Stomach smooth muscle (tissue), 2 donors: ENCODE results near the gene ERBB4.

Experiments used
- H3K27ac ChIP-seq: one replicate; pipeline ENCODE4 v1.7.0; 2013; ENCODE audit warnings: mild to moderate bottlenecking, low read length, inconsistent platforms
- H3K27me3 ChIP-seq, 2 donors: one replicate each; pipeline ENCODE4 v1.7.0; 2013; ENCODE audit warnings: low read length in 2 of 2; ENCODE audit not compliant: insufficient read depth in 2 of 2, control insufficient read depth in 1 of 2
- H3K36me3 ChIP-seq, 2 donors: one replicate each; pipeline ENCODE4 v1.7.0; 2013; ENCODE audit warnings: low read length in 2 of 2; ENCODE audit not compliant: control insufficient read depth in 2 of 2, insufficient read depth in 2 of 2
- H3K4me1 ChIP-seq: one replicate; pipeline ENCODE4 v1.7.0; 2013; ENCODE audit warnings: low read length; ENCODE audit not compliant: control insufficient read depth, insufficient read depth
- H3K4me3 ChIP-seq, 2 donors: one replicate each; pipeline ENCODE4 v1.7.0; 2013; ENCODE audit warnings: low read length in 2 of 2
- H3K9ac ChIP-seq, 2 donors: one replicate each; pipeline ENCODE4 v1.7.0; 2013; ENCODE audit warnings: low read length in 2 of 2, mild to moderate bottlenecking in 1 of 2
- H3K9me3 ChIP-seq, 2 donors: one replicate each; pipeline ENCODE4 v1.7.0; 2013; ENCODE audit warnings: low read length in 2 of 2; ENCODE audit not compliant: control insufficient read depth in 2 of 2
- donor health status: healthy.
- donor health status: Pancreatic carcinoma.

The ERBB4 gene

DNA sequence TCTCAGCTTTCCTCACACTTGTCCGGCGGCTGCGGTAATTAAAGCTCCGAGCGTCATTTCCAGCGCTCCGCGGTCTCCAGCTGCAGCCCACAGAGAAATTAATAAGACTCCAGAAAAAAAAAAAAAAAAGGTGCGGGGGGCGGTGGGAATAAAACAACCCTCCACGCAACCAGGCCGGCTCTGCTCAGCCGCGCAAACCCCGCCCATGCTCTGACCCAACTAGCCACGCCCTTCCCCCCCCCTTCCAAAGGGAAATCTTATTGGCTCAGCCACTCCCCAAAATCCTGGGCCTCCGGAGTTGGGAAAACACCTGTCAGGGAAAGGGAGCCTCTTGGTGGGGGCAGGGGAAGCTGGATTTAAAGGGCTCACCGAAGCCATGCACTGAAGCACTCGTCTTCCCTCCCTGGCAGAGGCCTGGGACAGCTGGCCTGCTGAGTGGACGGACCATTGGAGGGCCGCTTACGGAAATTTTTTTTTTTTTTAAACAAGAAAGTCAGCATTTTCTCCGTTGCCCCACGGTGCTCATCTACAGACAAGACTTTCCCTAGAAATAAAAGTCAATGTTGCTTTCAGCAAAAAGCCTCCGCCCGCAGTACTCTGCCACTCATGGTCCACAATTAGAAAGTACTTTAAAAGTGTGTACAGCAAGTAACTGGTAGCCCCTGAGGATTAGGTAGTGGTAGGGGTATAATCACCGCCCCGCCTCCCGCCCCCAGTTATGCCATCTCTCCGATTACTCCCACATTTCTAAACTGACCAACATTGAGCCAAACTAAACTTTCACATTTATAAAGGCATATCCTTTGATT is 674 bp upstream of the ERBB4 start:
- Histone ChIP-seq H3K27me3 (peaks cover 19 to 38% of the 10 kb centered on the region in 2 donors), H3K36me3 (no peaks in the 10 kb centered on the region), H3K9ac (peak overlapping the region in 1 of 2 donors; percentile 15), H3K27ac (no peak overlapping the region), H3K4me1 (peaks cover 22% of the 10 kb centered on the region), H3K9me3 (no peaks in the 10 kb centered on the region), H3K4me3 (peak overlapping the region; percentile 78 to 80)

DNA sequence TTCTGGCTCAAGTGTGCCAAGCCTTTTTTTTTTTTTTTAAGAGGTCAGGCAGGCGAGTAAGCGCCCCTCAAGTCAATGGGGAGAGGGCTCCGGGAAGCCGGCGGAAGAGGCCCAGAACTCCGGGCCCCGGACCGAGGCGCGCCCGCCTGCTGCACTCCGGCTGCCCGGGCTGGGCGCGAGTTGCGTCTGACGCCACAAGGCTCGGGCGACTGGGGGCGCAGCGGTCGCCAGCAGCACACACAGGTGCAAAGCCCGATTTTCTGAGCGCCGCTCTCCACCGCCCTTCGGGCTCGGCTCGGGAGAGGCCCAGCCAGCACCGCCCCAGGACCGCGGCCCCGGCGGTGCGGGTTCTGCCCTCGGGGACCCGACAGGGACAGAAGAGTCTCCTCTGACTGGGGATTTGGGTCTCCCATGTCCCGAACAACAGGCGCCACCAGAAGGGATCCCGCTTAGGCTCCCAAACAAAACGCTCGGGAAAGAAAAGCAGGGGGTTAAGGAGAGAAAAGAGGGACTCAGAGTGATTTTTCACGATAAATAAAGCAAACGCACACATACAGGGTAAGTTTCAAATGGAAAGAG is 787 bp downstream of the ERBB4 start:
- H3K4me3 ChIP-seq = peak overlapping the region; percentile 78 to 80
- H3K9ac ChIP-seq = peak overlapping the region in 1 of 2 donors; percentile 22
- peaks cover 19 to 40% of the 10 kb centered on the region in 2 donors for H3K27me3 ChIP-seq
- H3K4me1 ChIP-seq = peaks cover 22% of the 10 kb centered on the region
- no peaks in the 10 kb centered on the region for H3K9me3 ChIP-seq
- H3K36me3 ChIP-seq = no peaks in the 10 kb centered on the region
- no peak overlapping the region for H3K27ac ChIP-seq

DNA sequence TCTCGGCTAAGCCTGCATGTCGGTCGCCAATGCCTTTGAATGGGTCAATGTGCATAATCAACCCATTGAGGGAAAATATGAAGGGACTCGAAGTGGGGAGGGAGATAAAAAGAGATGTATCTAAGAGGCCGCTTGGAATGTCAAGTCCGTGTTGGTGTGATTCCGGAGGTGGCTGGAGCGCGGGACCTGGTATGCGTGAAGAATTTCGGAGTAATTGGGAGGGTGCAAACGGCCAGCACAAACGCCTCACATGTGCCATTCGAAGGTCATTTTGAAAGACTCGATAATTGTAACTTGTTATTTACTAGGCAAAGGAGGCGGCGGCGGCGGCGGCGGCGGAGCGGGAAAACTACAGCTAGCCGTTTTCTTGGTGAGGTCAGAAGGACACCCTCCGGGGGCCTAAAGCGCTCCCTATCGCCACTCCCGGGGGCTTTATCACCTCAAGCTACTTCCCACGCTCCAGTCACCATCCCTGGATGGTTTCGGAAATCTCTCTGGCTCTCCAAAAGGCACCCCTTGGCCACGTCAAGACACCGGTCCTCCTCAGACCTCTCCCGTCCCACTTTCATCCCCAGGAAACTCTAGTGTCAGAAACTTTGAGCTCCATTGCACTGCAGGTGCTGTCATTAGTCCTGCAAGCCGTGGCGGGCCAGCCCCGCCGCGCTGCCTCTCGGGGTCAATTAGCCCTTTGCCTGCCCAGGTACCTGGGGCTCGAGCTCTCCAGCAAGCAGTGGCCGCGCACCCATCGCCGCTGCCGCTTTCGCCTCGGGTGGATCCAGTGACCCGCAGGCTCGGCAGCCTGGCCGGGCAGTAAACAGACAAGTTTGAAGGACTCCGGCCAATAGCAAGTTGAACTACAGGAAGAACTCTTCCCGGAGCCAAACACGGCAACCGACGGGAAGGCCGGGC is 1.5 kb downstream of the ERBB4 start:
- no peaks in the 10 kb centered on the region for H3K36me3 ChIP-seq
- peak overlapping the region; percentile 78 to 80 for H3K4me3 ChIP-seq
- H3K4me1 ChIP-seq = peaks cover 22% of the 10 kb centered on the region
- H3K27ac ChIP-seq = no peak overlapping the region
- no peaks in the 10 kb centered on the region for H3K9me3 ChIP-seq
- H3K9ac ChIP-seq = peak overlapping the region in 1 of 2 donors; percentile 22
- H3K27me3 ChIP-seq = peaks cover 19 to 40% of the 10 kb centered on the region in 2 donors

DNA sequence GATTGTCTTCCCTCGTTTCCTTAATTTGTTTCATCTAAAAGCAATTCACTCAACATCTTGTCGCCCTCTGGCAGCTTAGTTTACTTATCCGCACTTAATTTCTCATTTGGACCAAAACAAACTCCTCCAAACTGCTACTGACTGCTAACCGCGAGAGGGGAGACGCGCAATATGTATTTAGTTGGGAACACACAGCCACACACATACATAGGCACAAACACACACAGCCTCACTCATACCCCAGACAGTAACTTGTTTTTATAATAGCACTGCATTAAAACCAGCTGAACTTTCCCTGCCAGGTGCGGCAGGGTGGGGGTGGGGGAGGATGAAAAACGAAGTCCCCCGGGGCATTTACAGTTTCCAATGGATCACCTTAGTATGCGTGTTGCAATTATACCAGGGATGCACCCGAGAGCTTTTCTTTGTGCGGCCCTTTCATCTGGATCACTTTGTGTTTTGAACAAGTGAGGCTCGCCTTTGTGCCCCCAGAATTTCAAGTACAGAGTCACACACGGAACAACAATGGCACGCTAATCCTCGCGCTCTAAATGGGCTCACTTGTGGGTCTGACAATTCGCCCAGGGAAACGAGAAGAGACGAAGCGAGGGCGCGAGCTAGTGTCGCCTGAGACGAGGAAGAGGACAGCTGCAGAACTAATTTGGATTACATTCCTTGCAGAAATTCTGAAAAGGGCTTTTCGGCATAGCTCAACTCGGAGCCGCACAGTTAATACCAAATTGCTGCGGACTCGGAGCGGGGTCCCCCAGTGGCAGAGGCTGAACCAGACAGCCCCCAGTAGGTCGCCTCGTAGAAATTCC is 2.4 kb downstream of the ERBB4 start:
- Histone ChIP-seq H3K9ac (no peak overlapping the region), H3K27ac (no peak overlapping the region), H3K4me1 (peaks cover 22% of the 10 kb centered on the region), H3K4me3 (peak overlapping the region; percentile 70 to 78), H3K9me3 (no peaks in the 10 kb centered on the region), H3K27me3 (peaks cover 19 to 40% of the 10 kb centered on the region in 2 donors), H3K36me3 (no peaks in the 10 kb centered on the region)

DNA sequence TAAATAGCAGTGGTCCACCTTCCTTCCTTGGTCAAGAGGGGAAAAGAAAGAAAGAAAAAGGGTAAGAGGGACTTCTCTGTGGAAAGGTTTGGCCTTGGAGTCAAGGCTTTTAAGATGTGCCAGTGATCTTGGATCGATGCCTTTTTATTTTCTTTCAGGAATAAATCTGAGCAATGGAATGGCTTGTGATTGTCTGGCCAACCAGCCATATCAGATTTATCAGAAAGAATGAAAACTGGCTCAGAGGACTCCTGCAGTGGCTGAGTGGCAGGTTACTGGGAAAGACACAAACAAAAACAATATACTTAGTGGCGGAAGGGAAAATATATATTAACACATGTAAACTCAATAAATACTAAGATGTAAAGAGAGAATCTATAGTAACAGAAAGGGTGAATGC is 4.3 kb downstream of the ERBB4 start:
- Histone ChIP-seq H3K27me3 (peaks cover 19 to 40% of the 10 kb centered on the region in 2 donors), H3K4me1 (peaks cover 22% of the 10 kb centered on the region), H3K4me3 (no peak overlapping the region), H3K9ac (no peak overlapping the region), H3K27ac (no peak overlapping the region), H3K36me3 (no peaks in the 10 kb centered on the region), H3K9me3 (no peaks in the 10 kb centered on the region)

DNA sequence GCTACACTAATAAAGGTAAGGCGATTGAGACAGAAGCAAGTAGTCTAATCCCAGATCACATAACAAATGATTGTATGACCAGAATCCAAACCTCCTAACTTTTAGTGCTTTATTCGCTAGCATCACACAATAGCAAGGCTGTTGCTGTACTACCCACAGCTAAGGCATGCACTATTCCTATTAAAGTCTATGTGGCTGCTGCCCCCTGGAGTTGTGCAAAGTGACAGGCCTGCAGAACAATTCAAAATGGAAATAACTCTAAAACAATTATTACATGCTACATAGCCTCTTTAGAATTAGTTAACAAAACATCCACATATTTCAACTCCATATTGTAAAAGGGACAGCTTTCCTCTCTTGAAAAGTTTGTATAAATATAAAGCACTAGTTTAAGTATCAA is 6.0 kb downstream of the ERBB4 start:
- Histone ChIP-seq H3K4me3 (no peak overlapping the region), H3K27ac (no peak overlapping the region), H3K27me3 (peaks cover 17 to 30% of the 10 kb centered on the region in 2 donors), H3K9me3 (no peaks in the 10 kb centered on the region), H3K9ac (no peak overlapping the region), H3K4me1 (peaks cover 13% of the 10 kb centered on the region), H3K36me3 (no peaks in the 10 kb centered on the region)

DNA sequence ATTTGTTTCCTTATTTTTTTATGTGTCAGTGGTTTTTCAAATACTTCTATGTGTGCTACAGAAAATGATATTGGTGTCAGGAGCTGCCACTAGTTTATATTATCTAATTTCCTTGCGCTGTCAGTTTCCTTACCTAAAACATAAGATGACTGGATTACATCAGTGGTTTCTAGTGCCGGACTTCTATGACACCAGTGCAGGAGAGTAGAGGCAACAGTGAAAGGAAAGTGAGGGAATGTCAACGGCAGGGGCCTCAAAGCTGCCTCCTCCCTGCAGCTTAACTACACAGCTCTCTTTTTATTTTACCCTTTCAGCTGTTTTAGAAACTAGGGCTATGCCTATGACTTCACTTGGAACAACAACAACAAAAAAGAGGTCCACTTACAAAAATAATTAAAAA is 6.5 kb downstream of the ERBB4 start:
- Histone ChIP-seq H3K27ac (no peak overlapping the region), H3K27me3 (peaks cover 13 to 25% of the 10 kb centered on the region in 2 donors), H3K4me1 (peaks cover 9% of the 10 kb centered on the region), H3K9ac (no peak overlapping the region), H3K4me3 (no peak overlapping the region), H3K36me3 (no peaks in the 10 kb centered on the region), H3K9me3 (no peaks in the 10 kb centered on the region)

DNA sequence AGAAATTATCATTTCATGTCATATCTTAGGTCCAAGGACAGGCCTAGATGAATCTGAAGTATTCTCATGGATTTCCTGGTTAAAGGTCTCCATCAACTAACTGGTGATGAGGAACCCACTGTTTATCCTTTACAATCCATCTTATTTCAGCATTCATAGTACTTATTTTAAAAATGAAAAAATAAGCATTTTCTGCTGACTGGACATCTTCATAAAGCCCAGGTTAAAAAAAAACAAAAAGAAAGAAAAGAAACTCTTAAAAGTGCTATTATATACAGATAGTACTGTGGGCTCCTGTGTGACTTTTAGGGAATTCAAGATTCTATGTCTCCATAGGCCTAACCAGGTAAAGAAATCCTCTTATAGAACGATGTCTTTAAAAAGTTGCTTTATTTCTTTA is 7.1 kb downstream of the ERBB4 start:
- Histone ChIP-seq H3K27ac (no peak overlapping the region), H3K9me3 (no peaks in the 10 kb centered on the region), H3K27me3 (peaks cover 7 to 19% of the 10 kb centered on the region in 2 donors), H3K9ac (no peak overlapping the region), H3K4me3 (no peak overlapping the region), H3K36me3 (no peaks in the 10 kb centered on the region), H3K4me1 (peaks cover 3% of the 10 kb centered on the region)

DNA sequence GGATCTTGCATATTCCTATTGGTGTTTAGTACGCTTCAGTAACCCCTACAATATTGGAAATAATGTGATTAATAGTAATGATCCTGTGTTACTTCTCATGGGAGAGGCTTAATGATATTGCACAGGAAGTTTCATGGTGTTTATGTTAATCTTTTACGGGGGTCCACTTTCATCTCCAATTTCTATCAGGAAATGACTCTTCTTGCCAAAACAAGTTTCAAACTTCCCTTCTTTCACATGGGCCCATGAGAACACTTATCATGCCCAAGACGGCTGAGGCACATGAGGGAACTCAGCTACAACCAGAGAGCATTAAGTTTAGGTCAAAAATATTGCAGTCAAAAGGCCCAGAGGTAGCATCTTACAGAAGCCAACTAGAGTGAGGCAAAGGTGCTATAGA is 7.6 kb downstream of the ERBB4 start:
- Histone ChIP-seq H3K4me3 (no peak overlapping the region), H3K27ac (no peak overlapping the region)

DNA sequence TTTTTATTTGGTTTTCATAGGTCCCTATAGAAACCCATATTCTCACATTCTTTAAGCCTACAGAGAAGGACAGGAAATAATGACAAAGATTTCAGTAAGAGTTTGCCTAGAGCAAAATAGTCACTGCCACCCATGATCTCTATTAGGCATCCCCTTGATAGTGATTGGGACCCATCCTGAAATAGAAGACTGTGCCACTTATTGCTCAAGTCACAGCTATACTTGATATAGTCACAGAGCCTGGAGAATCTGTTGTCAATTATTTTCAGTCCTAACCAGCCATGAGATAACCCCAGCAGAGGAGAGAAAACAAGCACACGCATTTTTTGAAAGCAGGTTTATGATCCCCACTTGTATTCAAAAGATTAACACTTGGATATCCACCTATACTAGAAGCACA is 8.2 kb downstream of the ERBB4 start:
- Histone ChIP-seq H3K9ac (no peak overlapping the region), H3K4me1 (no peaks in the 10 kb centered on the region), H3K27ac (no peak overlapping the region), H3K9me3 (no peaks in the 10 kb centered on the region), H3K4me3 (no peak overlapping the region), H3K27me3 (peaks cover 0 to 8% of the 10 kb centered on the region in 2 donors), H3K36me3 (no peaks in the 10 kb centered on the region)

More for the DNA sequence above, 7.6 kb downstream of the ERBB4 start:
- H3K9me3 ChIP-seq = no peaks in the 10 kb centered on the region
- H3K27me3 ChIP-seq = peaks cover 2 to 14% of the 10 kb centered on the region in 2 donors
- H3K4me1 ChIP-seq = no peaks in the 10 kb centered on the region
- no peak overlapping the region for H3K9ac ChIP-seq
- H3K36me3 ChIP-seq = no peaks in the 10 kb centered on the region
